ENCODE data around the gene DDX52.

Gene DDX52

GRCh38 chr17:37643118-37643766 lies at the start of gene DDX52:
DDX52 (minus strand) TSS chr17:37643446; CDS start chr17:37643420, 26 bp downstream.
- TF ChIP-seq GATA2 (IDR thresholded peaks at IDR 0.05; ENCODE audit: low read depth, low read length) = no peak
- no peak for TF ChIP-seq GATA3 (IDR thresholded peaks at IDR 0.05; ENCODE audit: low read depth, low read length)

GRCh38 chr17:37691807-37692206 lies 48.6 kb upstream of the DDX52 start:
- TF ChIP-seq GATA3 (IDR thresholded peaks at IDR 0.05; ENCODE audit: low read depth, low read length) (no peak), GATA2 (IDR thresholded peaks at IDR 0.05; ENCODE audit: low read depth, low read length) (no peak)

GRCh38 chr17:37689317-37689716 lies 46.1 kb upstream of the DDX52 start:
- TF ChIP-seq GATA3 (IDR thresholded peaks at IDR 0.05; ENCODE audit: low read depth, low read length) = no peak
- TF ChIP-seq GATA2 (IDR thresholded peaks at IDR 0.05; ENCODE audit: low read depth, low read length) = no peak

GRCh38 chr17:37683454-37683984 lies 40.3 kb upstream of the DDX52 start:
- TF ChIP-seq GATA3 (IDR thresholded peaks at IDR 0.05; ENCODE audit: low read depth, low read length) (no peak), GATA2 (IDR thresholded peaks at IDR 0.05; ENCODE audit: low read depth, low read length) (no peak)

- no peak for TF ChIP-seq GATA3 (IDR thresholded peaks at IDR 0.05; ENCODE audit: low read depth, low read length)
- TF ChIP-seq GATA2 (IDR thresholded peaks at IDR 0.05; ENCODE audit: low read depth, low read length) = no peak
Observed at GRCh38 chr17:37682007-37682406, 38.8 kb upstream of the DDX52 start.

- TF ChIP-seq GATA2 (IDR thresholded peaks at IDR 0.05; ENCODE audit: low read depth, low read length) = no peak
- TF ChIP-seq GATA3 (IDR thresholded peaks at IDR 0.05; ENCODE audit: low read depth, low read length) = no peak
Observed at GRCh38 chr17:37678036-37678435, 34.8 kb upstream of the DDX52 start.

GRCh38 chr17:37677021-37677420 lies 33.8 kb upstream of the DDX52 start:
- TF ChIP-seq GATA2 (IDR thresholded peaks at IDR 0.05; ENCODE audit: low read depth, low read length) (no peak), GATA3 (IDR thresholded peaks at IDR 0.05; ENCODE audit: low read depth, low read length) (no peak)

GRCh38 chr17:37676115-37676925 lies 33.1 kb upstream of the DDX52 start:
- TF ChIP-seq GATA2 (IDR thresholded peaks at IDR 0.05; ENCODE audit: low read depth, low read length) (no peak), GATA3 (IDR thresholded peaks at IDR 0.05; ENCODE audit: low read depth, low read length) (no peak)

- TF ChIP-seq GATA2 (IDR thresholded peaks at IDR 0.05; ENCODE audit: low read depth, low read length) (no peak), GATA3 (IDR thresholded peaks at IDR 0.05; ENCODE audit: low read depth, low read length) (no peak)
Observed at GRCh38 chr17:37674511-37674910, 31.3 kb upstream of the DDX52 start.

- TF ChIP-seq GATA2 (IDR thresholded peaks at IDR 0.05; ENCODE audit: low read depth, low read length) = no peak
- no peak for TF ChIP-seq GATA3 (IDR thresholded peaks at IDR 0.05; ENCODE audit: low read depth, low read length)
Observed at GRCh38 chr17:37673386-37673785, 30.1 kb upstream of the DDX52 start.

- no peak for TF ChIP-seq GATA2 (IDR thresholded peaks at IDR 0.05; ENCODE audit: low read depth, low read length)
- TF ChIP-seq GATA3 (IDR thresholded peaks at IDR 0.05; ENCODE audit: low read depth, low read length) = no peak
Observed at GRCh38 chr17:37672548-37673078, 29.4 kb upstream of the DDX52 start.

GRCh38 chr17:37671824-37672547 lies 28.7 kb upstream of the DDX52 start:
- no peak for TF ChIP-seq GATA3 (IDR thresholded peaks at IDR 0.05; ENCODE audit: low read depth, low read length)
- TF ChIP-seq GATA2 (IDR thresholded peaks at IDR 0.05; ENCODE audit: low read depth, low read length) = no peak

- TF ChIP-seq GATA2 (IDR thresholded peaks at IDR 0.05; ENCODE audit: low read depth, low read length) (no peak), GATA3 (IDR thresholded peaks at IDR 0.05; ENCODE audit: low read depth, low read length) (no peak)
Observed at GRCh38 chr17:37671028-37671823, 28.0 kb upstream of the DDX52 start.
